ENCODE results near the gene RAVER2. TPM values are rescaled to one million over a fixed set of nuclear protein-coding genes. Genes with fewer than 3 reads are reported as not detected.

RAVER2 gene
- total and polyA plus RNA-seq, 2 of the 13 experiments (the other 11 are each of a cell fraction or from before 2014, with no cell fraction given): 11.4 to 15.4 TPM

GRCh38 chr1:64847666-64848065 lies 102.8 kb downstream of the RAVER2 start (continued):
- TF ChIP-seq ZNF407 (CRISPR knock-in tag; IDR thresholded peaks at IDR 0.05; ENCODE audit: not compliant biosample characterization) (no peak), MLLT10 (CRISPR knock-in tag; IDR thresholded peaks at IDR 0.05) (no peak), DMTF1 (CRISPR knock-in tag; IDR thresholded peaks at IDR 0.05) (no peak), ZFP1 (CRISPR knock-in tag; IDR thresholded peaks at IDR 0.05) (no peak), ZNF550 (CRISPR knock-in tag; IDR thresholded peaks at IDR 0.05; ENCODE audit: borderline replicate concordance) (no peak)
